Endothelial cell of umbilical vein (primary cell): Measurements from ENCODE around the gene GPSM1. TPM values are rescaled to one million over a fixed set of nuclear protein-coding genes. Genes with fewer than 3 reads are reported as not detected.

Experiments
- BruUV-seq: library from RNA; stranded (reverse); fragments of 400-500 nt; replicated peaks from 2 replicates; lab custom pipeline; 2021; lab: Mats Ljungman, UMichigan
- CTCF ChIA-PET: fragments of 300-600, 350-600 bp; sonication (Branson Sonifier 250); formaldehyde crosslinking; loops from one replicate; lab custom pipeline; 2021; ENCODE audit warnings: antibody characterized with exemption, inconsistent platforms; lab: Charles Lee
- POLR2A ChIA-PET: fragments of 300-600, 350-600 bp; sonication (Branson Sonifier 250); formaldehyde crosslinking; loops from one replicate; lab custom pipeline; 2021; ENCODE audit warnings: antibody characterized with exemption, inconsistent platforms; lab: Charles Lee
- DNase-seq: peaks from one replicate; pipeline ENCODE4 v3.0.0-alpha.2; 2011; ENCODE audit warnings: low read depth, low spot score
- FAIRE-seq: peaks from 2 replicates; lab custom pipeline; 2011; peaks lifted over from hg19 to GRCh38; lab: Jason Lieb, UNC
- H2AFZ ChIP-seq: 2 replicates; pipeline ENCODE4 v1.6.0; 2012; ENCODE audit warnings: low read depth, low read length, control low read depth, inconsistent platforms
- H3K27ac ChIP-seq: 2 replicates; pipeline ENCODE4 v1.5.1; 2011; ENCODE audit warnings: low read depth, mild to moderate bottlenecking, control low read depth, low read length, moderate library complexity; ENCODE audit not compliant: insufficient read depth
- H3K27me3 ChIP-seq, 2 experiments: 2 replicates each; pipeline versions ENCODE4 v1.6.0 to v1.6.1; 2011; ENCODE audit warnings: low read length in 2 of 2, mixed read lengths in 1 of 2; ENCODE audit not compliant: control insufficient read depth in 2 of 2, insufficient read depth in 2 of 2
- H3K36me3 ChIP-seq, 2 experiments: 2 replicates in 1 of 2; 3 replicates in 1 of 2; pipeline ENCODE4 v1.5.1; 2011; ENCODE audit warnings: low read length in 2 of 2, mild to moderate bottlenecking in 1 of 2, moderate library complexity in 1 of 2; ENCODE audit not compliant: control insufficient read depth in 2 of 2, insufficient read depth in 2 of 2; ENCODE audit errors: extremely low read depth in 1 of 2
- H3K4me1 ChIP-seq: 3 replicates; pipeline ENCODE4 v1.5.1; 2011; ENCODE audit warnings: mild to moderate bottlenecking, low read length; ENCODE audit not compliant: control insufficient read depth, insufficient read depth; ENCODE audit errors: extremely low read depth
- H3K4me2 ChIP-seq: 2 replicates; pipeline ENCODE4 v1.6.1; 2011; ENCODE audit warnings: low read length, control low read depth, mixed read lengths; ENCODE audit not compliant: insufficient read depth
- H3K4me3 ChIP-seq, 3 experiments: fragments of 200-600 bp in 1 of 3; sonication (generic), shearing (Covaris generic) in 1 of 3; replicated peaks in 1 of 3; 2 replicates each; pipeline ENCODE4 v1.5.1; 2011 to 2016; ENCODE audit warnings: control low read depth in 3 of 3, low read length in 3 of 3, mild to moderate bottlenecking in 2 of 3, inconsistent platforms in 1 of 3, low read depth in 1 of 3, moderate library complexity in 1 of 3; ENCODE audit not compliant: insufficient read depth in 1 of 3
- H3K79me2 ChIP-seq: 2 replicates; pipeline ENCODE4 v1.6.0; 2012; ENCODE audit warnings: low read length, inconsistent platforms; ENCODE audit not compliant: control insufficient read depth, insufficient read depth
- H3K9ac ChIP-seq: replicated peaks from 2 replicates; pipeline ENCODE3; 2011; ENCODE audit warnings: low read length, control low read depth; ENCODE audit not compliant: insufficient read depth; ENCODE audit errors: extremely low read depth
- H3K9me1 ChIP-seq: replicated peaks from 3 replicates; pipeline ENCODE4 v1.6.0; 2011; ENCODE audit warnings: mild to moderate bottlenecking, low read length; ENCODE audit not compliant: control insufficient read depth, insufficient read depth; ENCODE audit errors: extremely low read depth
- H3K9me3 ChIP-seq: replicated peaks from 2 replicates; pipeline ENCODE4 v1.5.1; 2012; ENCODE audit warnings: low read length, inconsistent platforms; ENCODE audit not compliant: control insufficient read depth, insufficient read depth
- H4K20me1 ChIP-seq: replicated peaks from 2 replicates; pipeline ENCODE3; 2011; ENCODE audit warnings: mild to moderate bottlenecking, low read length; ENCODE audit not compliant: control insufficient read depth, insufficient read depth; ENCODE audit errors: extremely low read depth
- EZH2 ChIP-seq: IDR thresholded peaks from 2 replicates; pipeline ENCODE4 v1.6.1; 2012; ENCODE audit warnings: borderline replicate concordance, low read depth, mild to moderate bottlenecking, moderate library complexity, low read length, inconsistent platforms; ENCODE audit not compliant: severe bottlenecking
- FOS ChIP-seq: IDR thresholded peaks from 2 replicates; pipeline ENCODE4 v1.6.1; 2011; ENCODE audit warnings: mild to moderate bottlenecking, low read length, moderate library complexity, borderline replicate concordance; ENCODE audit not compliant: insufficient read depth
- GATA2 ChIP-seq: IDR thresholded peaks from 2 replicates; pipeline ENCODE4 v1.7.0; 2011; ENCODE audit warnings: low read depth, mild to moderate bottlenecking, moderate library complexity, mixed read lengths, low read length; ENCODE audit not compliant: insufficient read length, insufficient read depth
- JUN ChIP-seq: IDR thresholded peaks from 2 replicates; pipeline ENCODE4 v1.6.1; 2011; ENCODE audit warnings: borderline replicate concordance, low read depth; ENCODE audit not compliant: insufficient read length, insufficient read depth
- MYC ChIP-seq: IDR thresholded peaks from one replicate; pipeline ENCODE4 v1.6.1; 2011; ENCODE audit warnings: mild to moderate bottlenecking, low read depth, low read length
- POLR2A ChIP-seq: IDR thresholded peaks from 2 replicates; pipeline ENCODE4 v1.6.1; 2012; ENCODE audit warnings: low read depth, mild to moderate bottlenecking, control low read depth, low read length
- POLR2AphosphoS5 ChIP-seq: IDR thresholded peaks from 2 replicates; pipeline ENCODE4 v1.6.1; 2012; ENCODE audit warnings: low read depth, mild to moderate bottlenecking, control low read depth, low read length, moderate library complexity; ENCODE audit not compliant: insufficient read depth
- dilution Hi-C: fragments of 300-500 bp; cut with MboI; formaldehyde crosslinking; loops from one replicate; pipeline ENCODE4 v1.15.0; 2019; ENCODE audit warnings: low sequenced_read_pairs; ENCODE audit not compliant: extremely low pct_ligation_motif_present
- intact Hi-C: fragments of 100-400 bp; cut with micrococcal nuclease; formaldehyde crosslinking; loops from one replicate; pipeline ENCODE4 v1.10.0; 2022
- polyA plus RNA-seq, 4 experiments: library from polyadenylated mRNA; depleted of rRNA in 3 of 4; stranded (reverse) in 3 of 4; unstranded in 1 of 4; fragments of >200 nt; gene quantifications; 2 replicates each; pipeline versions ENCODE4 v1.2.1 to v1.2.3, GENCODE V29; 2011 to 2012; ENCODE audit warnings: missing spikeins in 1 of 4
- total RNA-seq: library from RNA; stranded (reverse); gene quantifications from 2 replicates; pipeline ENCODE4 v1.2.3, GENCODE V29; 2021
- TF ChIP-seq, protein P1 (sequence below), 2 donors: IDR thresholded peaks; 1 replicate in 1 of 2; 2 replicates in 1 of 2; pipeline ENCODE4 v1.5.1; 2011; ENCODE audit warnings: low read length in 2 of 2, mild to moderate bottlenecking in 2 of 2, moderate library complexity in 2 of 2, control low read depth in 1 of 2, inconsistent platforms in 1 of 2, low read depth in 1 of 2; ENCODE audit not compliant: insufficient read depth in 1 of 2; ENCODE audit errors: extremely low read depth in 1 of 2
- TF ChIP-seq, protein P2 (sequence below): IDR thresholded peaks from 2 replicates; pipeline ENCODE4 v1.6.1; 2011; ENCODE audit not compliant: insufficient read depth, insufficient read length

GPSM1 gene
- total and polyA plus RNA-seq, 2 donors (not counting 3 experiments of a cell fraction or from before 2014, with no cell fraction given) = 34.6 to 47.1 TPM

DNA sequence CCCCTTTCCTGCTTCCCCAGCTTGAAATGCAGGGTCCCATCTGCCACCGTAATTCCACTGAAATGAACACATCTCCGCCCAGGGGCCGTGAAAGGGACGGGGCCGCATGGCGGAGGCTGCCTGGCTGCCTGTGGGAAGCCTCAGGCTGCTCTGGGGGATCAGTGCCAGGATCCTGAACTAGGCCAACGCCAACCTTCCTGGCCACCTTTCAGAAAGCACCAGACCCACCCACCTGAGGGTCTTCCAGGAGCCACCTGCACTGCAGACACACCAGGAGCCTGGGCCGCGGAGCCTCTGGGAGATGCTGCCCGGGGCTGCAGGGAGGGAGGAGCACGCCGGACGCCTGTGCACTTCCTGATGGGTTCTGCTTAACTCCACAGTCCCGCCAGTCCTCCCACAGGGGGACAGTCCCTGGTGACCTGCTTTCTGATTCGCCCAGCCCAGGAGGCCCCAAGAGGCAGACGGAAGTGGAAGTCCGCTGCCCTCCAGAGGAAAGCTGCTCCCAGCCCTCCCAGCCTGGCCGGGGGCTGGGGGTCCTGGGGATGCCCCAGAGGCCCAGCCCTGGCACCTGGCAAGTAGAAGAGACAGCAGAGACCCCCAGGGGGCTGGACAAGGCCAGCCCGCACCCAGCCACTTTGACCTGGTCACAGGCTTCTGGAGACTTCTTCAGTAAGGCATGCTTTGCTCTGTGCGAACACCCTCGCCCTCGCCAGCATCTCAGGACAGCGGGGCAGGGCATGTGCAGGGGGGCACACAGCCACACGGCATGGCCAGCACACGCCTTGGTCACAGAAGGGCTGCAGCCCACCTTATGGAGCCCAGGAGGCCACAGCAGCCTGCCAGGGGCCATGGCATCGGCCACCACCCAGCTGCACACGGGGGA lies 46.2 kb downstream of the GPSM1 start, which contains the start of gene CARD9:
Gene CARD9 (minus strand): TSS at position 370 of the 883 bp plus-strand sequence. CDS start 1,591 bp downstream, outside the sequence.
- intact Hi-C loops = no loop called here
- no TSS peak for BruUV-seq

More for the DNA sequence above, 46.2 kb downstream of the GPSM1 start, which contains the start of gene CARD9:
- no peak within 1 kb of the TSS for H3K9ac ChIP-seq
- no peak within 1 kb of the TSS for H3K27ac ChIP-seq
- H3K4me3 ChIP-seq = no peak within 1 kb of the TSS
- DNase-seq (no peak), FAIRE-seq (no peak)
- H3K4me2 ChIP-seq = no peak within 1 kb of the TSS
- ChIA-PET POLR2A (no interaction called here), CTCF (no interaction called here)
- H3K27me3 ChIP-seq = no peaks in the 10 kb centered on the region
- no peaks in the 10 kb centered on the region for H3K9me3 ChIP-seq
- H3K9me1 ChIP-seq = no peaks in the 10 kb centered on the region
- H3K4me1 ChIP-seq = no peaks in the 10 kb centered on the region
- no peaks in the 10 kb centered on the region for H3K36me3 ChIP-seq
- dilution Hi-C loops = no loop called here
- no peaks in the 10 kb centered on the region for H4K20me1 ChIP-seq
- H2AFZ ChIP-seq = no peak within 1 kb of the TSS
- no peak for TF ChIP-seq EZH2
- TF ChIP-seq, protein P1, sequence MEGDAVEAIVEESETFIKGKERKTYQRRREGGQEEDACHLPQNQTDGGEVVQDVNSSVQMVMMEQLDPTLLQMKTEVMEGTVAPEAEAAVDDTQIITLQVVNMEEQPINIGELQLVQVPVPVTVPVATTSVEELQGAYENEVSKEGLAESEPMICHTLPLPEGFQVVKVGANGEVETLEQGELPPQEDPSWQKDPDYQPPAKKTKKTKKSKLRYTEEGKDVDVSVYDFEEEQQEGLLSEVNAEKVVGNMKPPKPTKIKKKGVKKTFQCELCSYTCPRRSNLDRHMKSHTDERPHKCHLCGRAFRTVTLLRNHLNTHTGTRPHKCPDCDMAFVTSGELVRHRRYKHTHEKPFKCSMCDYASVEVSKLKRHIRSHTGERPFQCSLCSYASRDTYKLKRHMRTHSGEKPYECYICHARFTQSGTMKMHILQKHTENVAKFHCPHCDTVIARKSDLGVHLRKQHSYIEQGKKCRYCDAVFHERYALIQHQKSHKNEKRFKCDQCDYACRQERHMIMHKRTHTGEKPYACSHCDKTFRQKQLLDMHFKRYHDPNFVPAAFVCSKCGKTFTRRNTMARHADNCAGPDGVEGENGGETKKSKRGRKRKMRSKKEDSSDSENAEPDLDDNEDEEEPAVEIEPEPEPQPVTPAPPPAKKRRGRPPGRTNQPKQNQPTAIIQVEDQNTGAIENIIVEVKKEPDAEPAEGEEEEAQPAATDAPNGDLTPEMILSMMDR (IDR thresholded peaks at IDR 0.05; ENCODE audit: extremely low read depth in 1 of 2, insufficient read depth in 1 of 2, low read depth in 1 of 2, low read length in 2 of 2) = no peak
- no peak for TF ChIP-seq MYC
- no peak for TF ChIP-seq JUN
- TF ChIP-seq, protein P2, sequence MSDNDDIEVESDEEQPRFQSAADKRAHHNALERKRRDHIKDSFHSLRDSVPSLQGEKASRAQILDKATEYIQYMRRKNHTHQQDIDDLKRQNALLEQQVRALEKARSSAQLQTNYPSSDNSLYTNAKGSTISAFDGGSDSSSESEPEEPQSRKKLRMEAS = no peak
- no peak for TF ChIP-seq FOS
- no peak for TF ChIP-seq POLR2AphosphoS5
- no peak for TF ChIP-seq POLR2A
- no peak for TF ChIP-seq GATA2
- no peaks in the 10 kb centered on the region for H3K79me2 ChIP-seq
